ENCODE results near the gene ITPK1.

- no peak for TF ChIP-seq CTCF (IDR thresholded peaks at IDR 0.05; ENCODE audit: extremely low read depth in 1 of 2, insufficient read depth in 1 of 2, low read depth in 1 of 2, low read length in 2 of 2)
- no peak for TF ChIP-seq EZH2 (IDR thresholded peaks at IDR 0.05; ENCODE audit: borderline replicate concordance, low read depth, low read length, severe bottlenecking)
- TF ChIP-seq GATA2 (IDR thresholded peaks at IDR 0.05; ENCODE audit: insufficient read depth, insufficient read length, low read depth, low read length) = no peak
- TF ChIP-seq POLR2A (IDR thresholded peaks at IDR 0.05; ENCODE audit: low read depth, low read length) = no peak
- no peak for TF ChIP-seq POLR2AphosphoS5 (IDR thresholded peaks at IDR 0.05; ENCODE audit: insufficient read depth, low read depth, low read length)
- TF ChIP-seq JUN (IDR thresholded peaks at IDR 0.05; ENCODE audit: borderline replicate concordance, insufficient read depth, insufficient read length, low read depth) = no peak
Measured at GRCh38 chr14:93114713-93115068, 1.0 kb downstream of the ITPK1 start.
